ENCODE data around the gene TCF20. TPM values are rescaled to one million over a fixed set of nuclear protein-coding genes. Genes with fewer than 3 reads are reported as not detected.

Gene TCF20
- total RNA-seq, 1 donor = 30.7 TPM

- TF ChIP-seq CTCF (IDR thresholded peaks at IDR 0.05; ENCODE audit: insufficient read depth, low read depth, low read length) = no peak
- no peak overlapping the region for H3K4me3 ChIP-seq (ENCODE audit: low read depth, low read length)
- no peak for DNase-seq (ENCODE audit: low read depth)
Measured at GRCh38 chr22:42314709-42315391, 44.4 kb upstream of the TCF20 start.

DNA sequence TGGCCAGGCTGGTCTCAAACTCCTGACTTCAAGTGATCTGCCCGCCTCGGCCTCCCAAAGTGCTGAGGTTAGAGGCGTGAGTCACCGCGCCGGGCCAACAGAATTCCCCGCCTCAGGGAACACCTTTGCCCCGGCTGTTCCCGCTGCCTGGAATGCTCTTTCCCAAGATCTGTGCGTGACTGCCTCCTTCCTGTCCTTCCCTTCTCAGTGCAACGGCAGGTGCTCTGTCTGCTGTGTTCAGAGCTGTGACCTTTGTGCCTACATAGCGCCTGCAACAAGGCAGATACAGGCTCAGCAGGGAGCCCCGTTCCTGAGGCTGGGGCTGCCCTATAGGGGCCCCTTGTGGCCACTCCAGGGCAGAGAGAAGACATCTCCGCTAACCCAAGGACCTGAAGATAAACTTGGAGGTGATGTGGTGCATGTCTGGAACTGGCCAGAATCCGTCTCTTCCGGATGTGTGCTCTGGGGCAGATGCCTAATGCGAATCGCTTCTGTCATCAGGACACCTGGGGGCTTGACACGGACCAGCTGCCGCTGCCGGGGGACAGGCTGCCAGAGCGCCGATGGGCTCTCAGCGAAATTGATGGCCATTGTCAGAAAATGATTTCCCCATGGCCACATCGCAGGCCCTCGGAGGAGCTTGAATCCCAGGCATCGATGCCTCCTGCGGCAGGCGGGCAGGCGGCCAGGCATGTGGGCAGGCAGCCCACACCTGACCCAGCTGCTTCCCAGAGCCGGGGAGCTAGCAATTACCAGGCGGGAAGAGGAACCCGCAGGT is 43.5 kb upstream of the TCF20 start:
- DNase-seq (ENCODE audit: low read depth) = peak; percentile 16
- H3K4me3 ChIP-seq (ENCODE audit: low read depth, low read length) = no peak overlapping the region
- TF ChIP-seq CTCF (IDR thresholded peaks at IDR 0.05; ENCODE audit: insufficient read depth, low read depth, low read length) = peak; percentile 44

GRCh38 chr22:42313204-42313603 is 42.8 kb upstream of the TCF20 start:
- no peak for DNase-seq (ENCODE audit: low read depth)
- TF ChIP-seq CTCF (IDR thresholded peaks at IDR 0.05; ENCODE audit: insufficient read depth, low read depth, low read length) = no peak
- H3K4me3 ChIP-seq (ENCODE audit: low read depth, low read length) = no peak overlapping the region

- no peak for DNase-seq (ENCODE audit: low read depth)
- H3K4me3 ChIP-seq (ENCODE audit: low read depth, low read length) = no peak overlapping the region
- no peak for TF ChIP-seq CTCF (IDR thresholded peaks at IDR 0.05; ENCODE audit: insufficient read depth, low read depth, low read length)
Measured at GRCh38 chr22:42310291-42311015, 40.0 kb upstream of the TCF20 start.

GRCh38 chr22:42309865-42310264 is 39.4 kb upstream of the TCF20 start:
- TF ChIP-seq CTCF (IDR thresholded peaks at IDR 0.05; ENCODE audit: insufficient read depth, low read depth, low read length) = no peak
- no peak overlapping the region for H3K4me3 ChIP-seq (ENCODE audit: low read depth, low read length)
- DNase-seq (ENCODE audit: low read depth) = no peak

DNA sequence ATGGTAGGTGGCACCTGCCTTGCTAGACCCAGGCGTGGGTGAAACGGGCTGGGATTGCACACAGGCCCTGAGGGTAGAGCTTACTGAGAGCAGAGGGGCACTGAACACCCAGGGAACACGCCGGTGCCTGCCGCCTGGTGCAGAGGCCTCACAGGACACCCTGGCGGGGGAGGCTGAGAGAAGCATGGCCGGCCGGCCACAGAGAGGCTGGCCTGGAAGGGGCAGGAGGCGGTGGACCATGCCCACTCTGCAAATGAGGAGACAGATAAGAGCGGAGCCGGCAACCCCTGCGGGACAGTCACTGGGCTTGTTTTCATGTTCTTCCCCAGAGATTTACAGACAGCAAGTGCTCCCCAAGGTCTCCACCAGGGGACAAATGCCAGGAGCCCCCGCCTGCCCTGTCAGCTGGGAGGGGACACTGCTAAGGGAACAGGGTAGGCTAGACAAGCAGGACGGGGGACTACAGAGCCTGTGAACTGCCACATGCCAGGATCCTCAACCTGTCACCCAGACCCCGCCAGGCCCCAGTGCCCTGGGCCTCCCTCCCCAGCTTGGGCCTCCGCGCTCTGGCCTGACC is 38.5 kb upstream of the TCF20 start:
- no peak overlapping the region for H3K4me3 ChIP-seq (ENCODE audit: low read depth, low read length)
- no peak for TF ChIP-seq CTCF (IDR thresholded peaks at IDR 0.05; ENCODE audit: insufficient read depth, low read depth, low read length)
- DNase-seq (ENCODE audit: low read depth) = no peak

Data from fibroblast of villous mesenchyme (primary cell).